Non-pigmented ciliary epithelial cell (primary cell): Measurements from ENCODE around the gene APOB.

ENCODE experiments used
- DNase-seq: peaks from one replicate; pipeline ENCODE4 v3.0.0-alpha.2; 2010; ENCODE audit warnings: low read depth

Gene APOB

GRCh38 chr2:21046506-21046905, 2.6 kb upstream of the APOB start:
- DNase-seq, result no peak

- DNase-seq, result no peak
These were observed 960 bp upstream of the APOB start for GRCh38 chr2:21044694-21045371.

GRCh38 chr2:21042958-21043743, 722 bp downstream of the APOB start:
- DNase-seq, result no peak

GRCh38 chr2:21042708-21042957, 1.2 kb downstream of the APOB start:
- DNase-seq, result no peak

- DNase-seq, result no peak
These were observed 1.7 kb downstream of the APOB start for GRCh38 chr2:21041943-21042707.

- no peak for DNase-seq
These were observed 2.4 kb downstream of the APOB start for GRCh38 chr2:21041462-21041861.

- no peak for DNase-seq
These were observed 3.1 kb downstream of the APOB start for GRCh38 chr2:21040468-21041377.

GRCh38 chr2:21039979-21040467, 3.9 kb downstream of the APOB start:
- DNase-seq, result no peak

GRCh38 chr2:21039080-21039556, 4.8 kb downstream of the APOB start:
- DNase-seq, result no peak

GRCh38 chr2:21038403-21039073, 5.3 kb downstream of the APOB start:
- no peak for DNase-seq

GRCh38 chr2:21037671-21038108, 6.2 kb downstream of the APOB start:
- DNase-seq, result no peak

- DNase-seq, result no peak
These were observed 6.9 kb downstream of the APOB start for GRCh38 chr2:21036708-21037670.

GRCh38 chr2:21035974-21036707, 7.7 kb downstream of the APOB start:
- DNase-seq, result no peak

- DNase-seq, result no peak
These were observed 8.4 kb downstream of the APOB start for GRCh38 chr2:21035282-21035973.

GRCh38 chr2:21034972-21035279, 8.9 kb downstream of the APOB start:
- DNase-seq, result no peak

- DNase-seq, result no peak
These were observed 9.5 kb downstream of the APOB start for GRCh38 chr2:21034156-21034971.

GRCh38 chr2:21033237-21034155, 10.4 kb downstream of the APOB start:
- DNase-seq, result no peak
